ENCODE data around the gene TMEM131L.

DNA sequence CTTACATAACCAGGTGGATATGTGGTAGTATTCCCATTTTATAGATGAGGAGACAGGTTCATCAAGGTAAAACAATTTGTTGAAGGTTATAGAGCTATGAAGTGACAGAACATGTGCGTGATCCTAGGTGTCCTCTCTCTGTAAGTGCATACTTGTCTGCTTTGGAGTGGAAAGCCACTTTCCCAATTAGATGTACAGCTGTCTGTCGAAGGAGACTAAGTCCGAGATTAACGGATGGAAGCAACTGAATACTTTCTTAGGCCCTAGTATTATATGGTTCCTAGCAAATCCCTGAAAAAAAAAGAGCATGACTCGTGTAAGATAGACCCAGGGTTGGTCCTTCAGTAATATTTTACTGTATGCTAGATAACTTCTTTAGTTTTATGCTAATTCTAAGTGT is 19.7 kb downstream of the TMEM131L start:
- TF ChIP-seq, protein P1, sequence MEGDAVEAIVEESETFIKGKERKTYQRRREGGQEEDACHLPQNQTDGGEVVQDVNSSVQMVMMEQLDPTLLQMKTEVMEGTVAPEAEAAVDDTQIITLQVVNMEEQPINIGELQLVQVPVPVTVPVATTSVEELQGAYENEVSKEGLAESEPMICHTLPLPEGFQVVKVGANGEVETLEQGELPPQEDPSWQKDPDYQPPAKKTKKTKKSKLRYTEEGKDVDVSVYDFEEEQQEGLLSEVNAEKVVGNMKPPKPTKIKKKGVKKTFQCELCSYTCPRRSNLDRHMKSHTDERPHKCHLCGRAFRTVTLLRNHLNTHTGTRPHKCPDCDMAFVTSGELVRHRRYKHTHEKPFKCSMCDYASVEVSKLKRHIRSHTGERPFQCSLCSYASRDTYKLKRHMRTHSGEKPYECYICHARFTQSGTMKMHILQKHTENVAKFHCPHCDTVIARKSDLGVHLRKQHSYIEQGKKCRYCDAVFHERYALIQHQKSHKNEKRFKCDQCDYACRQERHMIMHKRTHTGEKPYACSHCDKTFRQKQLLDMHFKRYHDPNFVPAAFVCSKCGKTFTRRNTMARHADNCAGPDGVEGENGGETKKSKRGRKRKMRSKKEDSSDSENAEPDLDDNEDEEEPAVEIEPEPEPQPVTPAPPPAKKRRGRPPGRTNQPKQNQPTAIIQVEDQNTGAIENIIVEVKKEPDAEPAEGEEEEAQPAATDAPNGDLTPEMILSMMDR (IDR thresholded peaks at IDR 0.05; ENCODE audit: low read depth, low read length, missing input control): no peak
- no peak for TF ChIP-seq EGR1 (IDR thresholded peaks at IDR 0.05; ENCODE audit: low read depth in 2 of 2)
- TF ChIP-seq TAF1 (conservative IDR thresholded peaks at IDR 0.05): no peak
- no peak for TF ChIP-seq FOXA1 (IDR thresholded peaks at IDR 0.05)
- TF ChIP-seq RAD21 (IDR thresholded peaks at IDR 0.05): no peak
- TF ChIP-seq JUND (IDR thresholded peaks at IDR 0.05): no peak
